B cell (primary cell): ENCODE data around the gene NTRK3.

ENCODE experiments used
- EZH2 ChIP-seq: IDR thresholded peaks from 2 replicates; pipeline ENCODE4 v1.6.1; 2012; ENCODE audit warnings: borderline replicate concordance, low read depth, mild to moderate bottlenecking, moderate library complexity, low read length; ENCODE audit not compliant: insufficient read depth, poor library complexity, severe bottlenecking
- TF ChIP-seq, protein P1 (sequence below): fragments of 200-600 bp; IDR thresholded peaks from one replicate; pipeline ENCODE4 v1.8.0; 2022; ENCODE audit warnings: antibody characterized with exemption, mild to moderate bottlenecking

DNA sequence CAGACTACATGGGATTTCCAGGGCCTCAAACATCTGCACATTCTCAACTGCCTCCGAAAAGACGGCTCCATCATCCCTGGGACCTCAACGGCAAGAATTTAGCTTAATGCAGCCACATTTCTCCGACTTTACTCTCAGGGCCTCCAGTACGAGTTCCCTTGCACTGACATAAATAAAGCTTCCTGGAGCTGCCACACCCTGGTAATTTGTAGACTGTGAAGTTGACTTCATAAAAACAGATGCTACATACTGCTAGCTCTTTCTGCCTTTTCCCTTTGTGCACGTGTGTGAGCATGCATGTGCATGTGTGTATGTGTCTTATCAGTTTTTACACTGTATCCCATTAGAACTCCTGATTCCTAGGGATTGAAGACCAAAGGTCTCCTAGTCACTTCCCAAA is 122.7 kb downstream of the NTRK3 start:
- TF ChIP-seq, protein P1, sequence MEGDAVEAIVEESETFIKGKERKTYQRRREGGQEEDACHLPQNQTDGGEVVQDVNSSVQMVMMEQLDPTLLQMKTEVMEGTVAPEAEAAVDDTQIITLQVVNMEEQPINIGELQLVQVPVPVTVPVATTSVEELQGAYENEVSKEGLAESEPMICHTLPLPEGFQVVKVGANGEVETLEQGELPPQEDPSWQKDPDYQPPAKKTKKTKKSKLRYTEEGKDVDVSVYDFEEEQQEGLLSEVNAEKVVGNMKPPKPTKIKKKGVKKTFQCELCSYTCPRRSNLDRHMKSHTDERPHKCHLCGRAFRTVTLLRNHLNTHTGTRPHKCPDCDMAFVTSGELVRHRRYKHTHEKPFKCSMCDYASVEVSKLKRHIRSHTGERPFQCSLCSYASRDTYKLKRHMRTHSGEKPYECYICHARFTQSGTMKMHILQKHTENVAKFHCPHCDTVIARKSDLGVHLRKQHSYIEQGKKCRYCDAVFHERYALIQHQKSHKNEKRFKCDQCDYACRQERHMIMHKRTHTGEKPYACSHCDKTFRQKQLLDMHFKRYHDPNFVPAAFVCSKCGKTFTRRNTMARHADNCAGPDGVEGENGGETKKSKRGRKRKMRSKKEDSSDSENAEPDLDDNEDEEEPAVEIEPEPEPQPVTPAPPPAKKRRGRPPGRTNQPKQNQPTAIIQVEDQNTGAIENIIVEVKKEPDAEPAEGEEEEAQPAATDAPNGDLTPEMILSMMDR = no peak
- no peak for TF ChIP-seq EZH2
